Measurements from ENCODE around the gene ZFC3H1. TPM values are rescaled to one million over a fixed set of nuclear protein-coding genes. Genes with fewer than 3 reads are reported as not detected.

ZFC3H1 gene
- total and polyA plus RNA-seq, 9 of the 15 experiments (the other 6 are each of a cell fraction or from before 2014, with no cell fraction given): 14.8 to 80.5 (median 22.1) TPM

DNA sequence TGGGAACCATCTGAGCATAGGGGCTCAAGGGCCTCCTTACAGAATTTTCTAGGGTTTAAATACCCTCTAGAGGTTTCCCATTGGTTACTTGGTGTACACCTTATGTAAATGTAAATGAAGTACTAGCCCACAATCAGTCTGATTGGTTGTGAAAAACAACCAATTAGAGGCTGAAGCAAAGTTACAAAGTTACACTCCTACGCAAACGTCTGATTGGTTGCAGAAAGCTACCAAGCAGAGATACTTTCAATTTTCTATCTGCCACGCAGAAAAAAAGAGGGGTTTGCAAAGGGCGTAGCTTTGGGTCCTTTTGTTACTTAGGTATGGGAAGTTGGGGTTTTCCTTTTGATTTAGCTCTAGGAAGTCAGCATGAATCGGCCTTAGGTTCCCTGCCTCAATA, 20.4 kb upstream of the ZFC3H1 start:
- ATAC-seq (peak; percentile 10; the same call in 2 of the 3 replicates), FAIRE-seq (no peak), DNase-seq (ENCODE audit: extremely low read depth in 1 of 4, low spot score in 3 of 4) (no peak)
- H3K9me3 ChIP-seq (replicated peaks; ENCODE audit: control insufficient read depth, insufficient read depth, low read depth, low read length): no peaks in the 10 kb centered on the region
- no peaks in the 10 kb centered on the region for H3K9me1 ChIP-seq (ENCODE audit: control insufficient read depth, insufficient read depth, low read length)
- in situ Hi-C loops (cut with MboI): no loop called here
- no peaks in the 10 kb centered on the region for H3K36me3 ChIP-seq (ENCODE audit: control insufficient read depth, insufficient read depth, low read length)
- peaks cover 5 to 10% of the 10 kb centered on the region in 2 experiments; a peak in 1 of 5 replicates for H3K4me1 ChIP-seq (replicated peaks in 1 of 2; ENCODE audit: control insufficient read depth in 2 of 2, insufficient read depth in 2 of 2, low read length in 2 of 2)
- no peak overlapping the region for H3K4me2 ChIP-seq (ENCODE audit: insufficient read depth, low read length)
- H2AFZ ChIP-seq (ENCODE audit: low read depth, low read length): peak overlapping the region; percentile 81
- TF ChIP-seq, protein P1, sequence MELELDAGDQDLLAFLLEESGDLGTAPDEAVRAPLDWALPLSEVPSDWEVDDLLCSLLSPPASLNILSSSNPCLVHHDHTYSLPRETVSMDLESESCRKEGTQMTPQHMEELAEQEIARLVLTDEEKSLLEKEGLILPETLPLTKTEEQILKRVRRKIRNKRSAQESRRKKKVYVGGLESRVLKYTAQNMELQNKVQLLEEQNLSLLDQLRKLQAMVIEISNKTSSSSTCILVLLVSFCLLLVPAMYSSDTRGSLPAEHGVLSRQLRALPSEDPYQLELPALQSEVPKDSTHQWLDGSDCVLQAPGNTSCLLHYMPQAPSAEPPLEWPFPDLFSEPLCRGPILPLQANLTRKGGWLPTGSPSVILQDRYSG (tag; conservative IDR thresholded peaks at IDR 0.05; ENCODE audit: low read depth): no peak
- TF ChIP-seq POLR2H (tag; IDR thresholded peaks at IDR 0.05; ENCODE audit: low read depth) (0 out of 2 replicates have a peak, but pooled peaks have one; percentile 4), RBM25 (IDR thresholded peaks at IDR 0.05; ENCODE audit: low read depth, low read length, severe bottlenecking) (peak; percentile 49), RB1 (IDR thresholded peaks at IDR 0.05; ENCODE audit: low read depth) (no peak), E2F8 (IDR thresholded peaks at IDR 0.05; ENCODE audit: low read depth, partially characterized antibody) (no peak), CC2D1A (IDR thresholded peaks at IDR 0.05) (0 out of 2 replicates have a peak, but pooled peaks have one; percentile 15), NFE2 (IDR thresholded peaks at IDR 0.05; ENCODE audit: low read depth) (no peak), GTF3C2 (IDR thresholded peaks at IDR 0.05; ENCODE audit: borderline replicate concordance, extremely low read depth, insufficient read length) (no peak), NFYB (IDR thresholded peaks at IDR 0.05; ENCODE audit: extremely low read depth, insufficient read length) (peak; percentile 65), ZNF75A (CRISPR knock-in tag; IDR thresholded peaks at IDR 0.05) (no peak), FOXM1 (IDR thresholded peaks at IDR 0.05; ENCODE audit: low read depth) (peak; percentile 8; the same call in 1 of the 2 replicates), FOXM1 (CRISPR knock-in tag; IDR thresholded peaks at IDR 0.05; ENCODE audit: low read depth) (no peak), ATF1 (CRISPR knock-in tag; IDR thresholded peaks at IDR 0.05) (no peak), ATF1 (tag; IDR thresholded peaks at IDR 0.05) (0 out of 2 replicates have a peak, but pooled peaks have one; percentile 11)
- ChIA-PET CTCF (ENCODE audit: low intra/inter-chr PET ratio) (no interaction called here), POLR2A (interaction anchor here (0.7 to 2.9 kb wide), 4 partner anchors 9 to 990 kb away, joined by 3 to 9 read pairs (median 4); partner anchors contain the start of genes THAP2 and ZFC3H1)
- peaks cover 22% of the 10 kb centered on the region for H3K79me2 ChIP-seq (ENCODE audit: control insufficient read depth, insufficient read depth, low read length)
- intact Hi-C loops (cut with micrococcal nuclease): no loop called here
- H3K9ac ChIP-seq (ENCODE audit: insufficient read depth in 1 of 2, low read depth in 2 of 2, low read length in 2 of 2): no peak overlapping the region
- H4K20me1 ChIP-seq (replicated peaks; ENCODE audit: control insufficient read depth, insufficient read depth, low read length): no peaks in the 10 kb centered on the region
- WGBS (ENCODE audit: insufficient coverage, low coverage, missing lambda C conversion rate): 57% methylated on average over 5 of the region's 5 CpGs
- no TSS peak for BruUV-seq (replicated peaks)
- no peaks in the 10 kb centered on the region for H3K27me3 ChIP-seq (ENCODE audit: control insufficient read depth in 2 of 2, insufficient read depth in 2 of 2, low read length in 2 of 2)
- H3K4me3 ChIP-seq: no peak overlapping the region
- no peak overlapping the region for H3K27ac ChIP-seq (ENCODE audit: extremely low read depth, low read depth, low read length)

All from K562 (cell line).